IMR-90 (cell line): ENCODE data around the gene YWHAG. TPM values are rescaled to one million over a fixed set of nuclear protein-coding genes. Genes with fewer than 3 reads are reported as not detected.
A peak's percentile ranks its signal among the peaks of the same experiment; 100 is the strongest.

Source experiments
- ATAC-seq: fragments of 200-7000 bp; cut with Tn5 transposase; 2 replicates; pipeline ENCODE4 v1.9.1; 2020; ENCODE audit warnings: low read depth, mild to moderate bottlenecking, moderate library complexity
- Bru-seq: library from RNA; stranded (reverse); fragments of 400-500 nt; gene quantifications from one replicate; lab custom pipeline; 2021; lab: Mats Ljungman, UMichigan
- BruChase-seq, 2 experiments: library from RNA; stranded (reverse); fragments of 400-500 nt; gene quantifications; one replicate each; lab custom pipeline; 2021; lab: Mats Ljungman, UMichigan
- BruUV-seq: library from RNA; stranded (reverse); fragments of 400-500 nt; replicated peaks from 2 replicates; lab custom pipeline; 2021; lab: Mats Ljungman, UMichigan
- CTCF ChIA-PET: fragments of 300-600 bp; formaldehyde crosslinking; extraction: SDS; loops from one replicate; lab custom pipeline; 2021; ENCODE audit warnings: antibody characterized with exemption; lab: Yijun Ruan, JAX
- POLR2A ChIA-PET: fragments of 300-600 bp; sonication (Branson Sonifier 250); formaldehyde crosslinking; loops from one replicate; lab custom pipeline; 2022; ENCODE audit warnings: antibody characterized with exemption; ENCODE audit not compliant: unreplicated experiment; lab: Charles Lee
- DNase-seq: peaks from one replicate; pipeline ENCODE4 v3.0.0; 2013
- H2AFZ ChIP-seq: replicated peaks from 2 replicates; pipeline ENCODE3; 2013; ENCODE audit warnings: low read length, mild to moderate bottlenecking; ENCODE audit not compliant: poor library complexity
- H2AK5ac ChIP-seq: 2 replicates; pipeline ENCODE4 v1.6.1; 2013; ENCODE audit warnings: low read depth, low read length, inconsistent platforms
- H2AK9ac ChIP-seq: replicated peaks from 2 replicates; pipeline ENCODE3; 2013; ENCODE audit warnings: mild to moderate bottlenecking, low read depth, low read length, moderate library complexity; ENCODE audit not compliant: poor library complexity
- H2BK120ac ChIP-seq: 2 replicates; pipeline ENCODE4 v1.6.1; 2013; ENCODE audit warnings: low read depth, low read length, inconsistent platforms
- H2BK15ac ChIP-seq: 3 replicates; pipeline ENCODE4 v1.6.1; 2013; ENCODE audit warnings: low read depth, low read length, inconsistent platforms
- H2BK20ac ChIP-seq: 2 replicates; pipeline ENCODE4 v1.6.1; 2013; ENCODE audit warnings: low read depth, mild to moderate bottlenecking, inconsistent platforms, low read length, moderate library complexity
- H2BK5ac ChIP-seq: 2 replicates; pipeline ENCODE4 v1.6.1; 2013; ENCODE audit warnings: mild to moderate bottlenecking, low read depth, low read length, inconsistent platforms; ENCODE audit not compliant: poor library complexity, severe bottlenecking
- H3K14ac ChIP-seq: replicated peaks from 2 replicates; pipeline ENCODE4 v1.6.1; 2013; ENCODE audit warnings: low read depth, low read length, inconsistent platforms
- H3K18ac ChIP-seq: 2 replicates; pipeline ENCODE4 v1.6.1; 2013; ENCODE audit warnings: low read depth, low read length, control low read depth
- H3K23ac ChIP-seq: 2 replicates; pipeline ENCODE4 v1.6.1; 2013; ENCODE audit warnings: low read depth, low read length, inconsistent platforms
- H3K27ac ChIP-seq: 2 replicates; pipeline ENCODE4 v1.5.1; 2013; ENCODE audit warnings: mild to moderate bottlenecking, control low read depth, low read length; ENCODE audit not compliant: insufficient read depth
- H3K27me3 ChIP-seq: 2 replicates; pipeline ENCODE4 v1.6.1; 2013; ENCODE audit warnings: low read length; ENCODE audit not compliant: control insufficient read depth, insufficient read depth
- H3K36me3 ChIP-seq: 2 replicates; pipeline ENCODE4 v1.6.1; 2013; ENCODE audit warnings: low read length, mixed read lengths; ENCODE audit not compliant: control insufficient read depth, insufficient read depth
- H3K4ac ChIP-seq: 2 replicates; pipeline ENCODE4 v1.6.1; 2013; ENCODE audit warnings: low read depth, low read length, inconsistent platforms
- H3K4me1 ChIP-seq: 2 replicates; pipeline ENCODE4 v1.6.1; 2013; ENCODE audit warnings: low read length, mixed read lengths; ENCODE audit not compliant: control insufficient read depth, insufficient read depth
- H3K4me2 ChIP-seq: 2 replicates; pipeline ENCODE4 v1.6.1; 2013; ENCODE audit warnings: low read depth, mild to moderate bottlenecking, control low read depth, low read length, moderate library complexity
- H3K4me3 ChIP-seq: 2 replicates; pipeline ENCODE4 v1.5.1; 2013; ENCODE audit warnings: low read depth, mild to moderate bottlenecking, control low read depth, low read length, moderate library complexity; ENCODE audit not compliant: insufficient read depth
- H3K56ac ChIP-seq: 2 replicates; pipeline ENCODE4 v1.6.1; 2013; ENCODE audit warnings: low read length, inconsistent platforms; ENCODE audit not compliant: insufficient read depth; ENCODE audit errors: extremely low read depth
- H3K79me1 ChIP-seq, 2 experiments: 2 replicates each; pipeline ENCODE4 v1.6.1; 2013; ENCODE audit warnings: low read length in 2 of 2, inconsistent platforms in 1 of 2, low read depth in 1 of 2
- H3K9ac ChIP-seq: 2 replicates; pipeline ENCODE4 v1.6.1; 2013; ENCODE audit warnings: low read depth, low read length, control low read depth
- H3K9me1 ChIP-seq: 2 replicates; pipeline ENCODE4 v1.6.1; 2013; ENCODE audit warnings: low read length, inconsistent platforms; ENCODE audit not compliant: insufficient read depth
- H3K9me3 ChIP-seq: 2 replicates; pipeline ENCODE4 v1.6.1; 2013; ENCODE audit warnings: low read length; ENCODE audit not compliant: control insufficient read depth, insufficient read depth
- H4K20me1 ChIP-seq: 2 replicates; pipeline ENCODE4 v1.6.1; 2013; ENCODE audit warnings: low read length, inconsistent platforms; ENCODE audit not compliant: insufficient read depth
- H4K5ac ChIP-seq: 2 replicates; pipeline ENCODE4 v1.6.1; 2013; ENCODE audit warnings: mild to moderate bottlenecking, low read depth, low read length, control low read depth
- H4K8ac ChIP-seq, 2 experiments: 2 replicates each; pipeline ENCODE4 v1.6.1; 2013; ENCODE audit warnings: low read depth in 2 of 2, low read length in 2 of 2, control low read depth in 1 of 2, inconsistent platforms in 1 of 2
- H4K91ac ChIP-seq: 2 replicates; pipeline ENCODE4 v1.6.1; 2013; ENCODE audit warnings: low read depth, low read length, inconsistent platforms; ENCODE audit not compliant: insufficient read depth
- CEBPB ChIP-seq: IDR thresholded peaks from 2 replicates; pipeline ENCODE4 v1.6.1; 2012; ENCODE audit warnings: low read depth, low read length, improper control_type of control experiment
- CHD1 ChIP-seq: IDR thresholded peaks from 2 replicates; pipeline ENCODE4 v1.6.1; 2012; ENCODE audit warnings: low read depth, low read length, improper control_type of control experiment
- FOS ChIP-seq: fragments of 150-350 bp; IDR thresholded peaks from 2 replicates; pipeline ENCODE4 v1.6.1; 2016; ENCODE audit warnings: low read depth, low read length
- MAFK ChIP-seq: IDR thresholded peaks from 2 replicates; pipeline ENCODE4 v1.6.1; 2012; ENCODE audit warnings: low read depth, low read length, improper control_type of control experiment
- MAZ ChIP-seq: IDR thresholded peaks from 2 replicates; pipeline ENCODE4 v1.6.1; 2012; ENCODE audit warnings: low read depth, mild to moderate bottlenecking, low read length, improper control_type of control experiment, moderate library complexity, borderline replicate concordance
- NFE2L2 ChIP-seq: fragments of 150-350 bp; IDR thresholded peaks from 2 replicates; pipeline ENCODE4 v1.6.1; 2016; ENCODE audit warnings: low read depth, mild to moderate bottlenecking, low read length
- POLR2A ChIP-seq: IDR thresholded peaks from 2 replicates; pipeline ENCODE4 v1.6.1; 2012; ENCODE audit warnings: mild to moderate bottlenecking, low read depth, low read length
- RAD21 ChIP-seq: IDR thresholded peaks from 2 replicates; pipeline ENCODE4 v1.6.1; 2012; ENCODE audit warnings: low read length, improper control_type of control experiment
- RCOR1 ChIP-seq: IDR thresholded peaks from 2 replicates; pipeline ENCODE4 v1.6.1; 2012; ENCODE audit warnings: mild to moderate bottlenecking, low read length, improper control_type of control experiment; ENCODE audit not compliant: insufficient replicate concordance
- RFX5 ChIP-seq: IDR thresholded peaks from 2 replicates; pipeline ENCODE4 v1.8.0; 2012; ENCODE audit warnings: low read depth, mild to moderate bottlenecking, low read length, moderate library complexity
- SMC3 ChIP-seq: fragments of 150-350 bp; IDR thresholded peaks from 2 replicates; pipeline ENCODE4 v1.6.1; 2016; ENCODE audit warnings: low read depth, mild to moderate bottlenecking, antibody characterized with exemption, low read length, moderate library complexity
- USF2 ChIP-seq: fragments of 150-350 bp; IDR thresholded peaks from 2 replicates; pipeline ENCODE4 v1.6.1; 2017; ENCODE audit warnings: mild to moderate bottlenecking, antibody characterized with exemption, low read length, low read depth
- WGBS, 2 experiments: methylation state at CpG; one replicate each; pipeline versions ENCODE4 v1.1.5 to v1.1.7; 2013; ENCODE audit warnings: missing lambda C conversion rate in 2 of 2; ENCODE audit not compliant: insufficient read length in 1 of 2; ENCODE audit errors: extremely low coverage in 2 of 2; 5-methylcytosine and 5-hydroxymethylcytosine counted together
- dilution Hi-C: fragments of 300-500 bp; cut with HindIII; formaldehyde crosslinking; loops from one replicate; pipeline ENCODE4 v1.14.3; 2018; ENCODE audit warnings: low sequenced_read_pairs; ENCODE audit not compliant: unreplicated experiment
- in situ Hi-C: fragments of 300-500 bp; cut with MboI; formaldehyde crosslinking; loops from 3 replicates; pipeline ENCODE4 v1.14.3; 2019; ENCODE audit warnings: low sequenced_read_pairs, inconsistent platforms, mixed read lengths
- intact Hi-C: fragments of 100-400 bp; cut with micrococcal nuclease; formaldehyde crosslinking; loops from 2 replicates; pipeline ENCODE4 v1.10.0; 2022
- long read RNA-seq: library from polyadenylated mRNA; unstranded; transcript quantifications from one replicate; pipeline ENCODE4 v2.0.0, GENCODE V29; 2021; ENCODE audit not compliant: unreplicated experiment
- polyA plus RNA-seq, 3 experiments: library from polyadenylated mRNA; depleted of rRNA; stranded (reverse); fragments of >200 nt; gene quantifications; 2 replicates each; pipeline ENCODE4 v1.2.3, GENCODE V29; 2012; ENCODE audit warnings: low replicate concordance in 1 of 3
- total RNA-seq: library from RNA; depleted of rRNA; stranded (reverse); fragments of >200 nt; gene quantifications from 2 replicates; pipeline ENCODE4 v1.2.3, GENCODE V29; 2012; rRNA removed
- TF ChIP-seq, protein P1 (sequence below): conservative IDR thresholded peaks from 2 replicates; pipeline ENCODE4 v1.5.1; 2012; ENCODE audit warnings: mild to moderate bottlenecking, low read depth, low read length, improper control_type of control experiment

The YWHAG gene
- 40.1 and 58.6 TPM in 2 replicates for total RNA-seq
- 56.9 and 64.9 TPM in 2 replicates for polyA plus RNA-seq (2012; rRNA removed)
- polyA plus RNA-seq (2012; cell fraction: cytosol; rRNA removed): 26.6 and 33.4 TPM in 2 replicates
- 15.8 and 33.2 TPM in 2 replicates for polyA plus RNA-seq (2012; cell fraction: nucleus; rRNA removed; ENCODE audit: low replicate concordance)
- Bru-seq, nascent RNA: percentile 97 among the genes with signal in this experiment
- BruChase-seq, experiment 1, labeled RNA remaining after a 6-hour chase: percentile 98 among the genes with signal in this experiment
- percentile 98 among the genes with signal in this experiment for BruChase-seq, experiment 2, labeled RNA remaining after a 2-hour chase
- long read RNA-seq, partial matches to known transcripts: 0 of 48 reads
- long read RNA-seq, other reads (novel, unspliced or antisense): 48 of 48 reads

DNA sequence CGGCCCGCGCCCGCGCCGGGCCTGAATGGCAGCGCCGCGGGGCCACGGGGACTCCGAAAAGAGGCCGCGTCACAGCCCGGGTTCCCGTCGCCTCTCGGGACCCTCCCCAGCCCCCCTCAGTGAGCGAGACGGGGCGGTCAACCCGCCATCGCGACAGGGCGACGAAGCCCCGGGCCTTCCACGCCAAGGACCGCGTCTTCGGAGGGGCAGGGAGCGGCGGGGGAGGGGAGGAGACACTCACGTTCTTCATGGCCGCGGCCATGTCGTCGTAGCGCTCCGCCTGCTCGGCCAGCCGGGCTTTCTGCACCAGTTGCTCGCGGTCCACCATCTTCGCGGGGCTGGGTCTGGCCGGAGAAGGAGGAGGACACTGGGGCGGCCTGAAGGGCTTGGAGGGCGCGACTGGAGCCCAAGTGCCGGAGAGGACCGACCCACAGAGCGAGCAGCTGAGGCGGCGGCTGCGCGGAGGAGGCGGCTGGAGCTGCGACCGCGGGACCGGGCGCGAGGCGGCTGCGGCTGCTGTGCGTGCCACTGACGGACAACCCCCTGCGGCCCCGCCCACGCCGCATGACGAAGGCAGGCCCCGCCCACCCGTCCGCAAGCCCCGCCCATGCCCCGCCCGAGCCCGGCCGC is at the start of gene YWHAG:
YWHAG (minus strand) TSS at position 511 of the 630 bp plus-strand sequence; CDS start at position 328, 183 bp downstream.
- H2AK9ac ChIP-seq: peak within 1 kb of the TSS; percentile 100
- H2BK120ac ChIP-seq: peak within 1 kb of the TSS; percentile 100
- peak within 1 kb of the TSS; percentile 99 for H3K27ac ChIP-seq
- H3K56ac ChIP-seq: peak within 1 kb of the TSS; percentile 86
- H3K18ac ChIP-seq: peak within 1 kb of the TSS; percentile 93
- H3K36me3 ChIP-seq: peaks cover 10% of the 10 kb centered on the region
- intact Hi-C loops: loop anchor here (5.0 kb wide), 1 partner anchor 41 kb away; no protein-coding TSS in a partner anchor
- peak within 1 kb of the TSS; percentile 96 for H2BK20ac ChIP-seq
- peak within 1 kb of the TSS; percentile 99 for H2AFZ ChIP-seq
- peak within 1 kb of the TSS; percentile 100 for H2BK5ac ChIP-seq
- peak within 1 kb of the TSS; percentile 99; the same call in 2 of the 3 replicates for H2BK15ac ChIP-seq
- peak within 1 kb of the TSS; percentile 98 for H3K4me3 ChIP-seq
- in situ Hi-C loops: no loop called here
- H3K27me3 ChIP-seq: no peaks in the 10 kb centered on the region
- H3K23ac ChIP-seq: peak within 1 kb of the TSS; percentile 99
- no peaks in the 10 kb centered on the region for H3K9me3 ChIP-seq
- ChIA-PET POLR2A (interaction anchor here (0.7 kb wide), 1 partner anchor 66 kb away, joined by 3 read pairs; no protein-coding TSS in a partner anchor), CTCF (no interaction called here)
- H4K8ac ChIP-seq: peak within 1 kb of the TSS; percentile 96 to 99
- peak within 1 kb of the TSS; percentile 95 for H3K9ac ChIP-seq
- dilution Hi-C loops: no loop called here
- H3K4me2 ChIP-seq: peak within 1 kb of the TSS; percentile 96
- H4K5ac ChIP-seq: peak within 1 kb of the TSS; percentile 93
- peaks cover 8% of the 10 kb centered on the region for H3K9me1 ChIP-seq
- WGBS, 2 experiments: 0% methylated on average over 14 of the region's 80 CpGs; no CpG with 5 or more reads in 1 of the 2 experiments
- DNase-seq (peak; percentile 85), ATAC-seq (peak; percentile 77)
- H3K14ac ChIP-seq: peak within 1 kb of the TSS; percentile 99
- peak within 1 kb of the TSS; percentile 97 for H2AK5ac ChIP-seq
- no TSS peak for BruUV-seq
- peaks cover 52% of the 10 kb centered on the region for H4K20me1 ChIP-seq
- peaks cover 8% of the 10 kb centered on the region for H3K4me1 ChIP-seq
- H3K79me1 ChIP-seq: peaks cover 0 to 14% of the 10 kb centered on the region in 2 experiments; a peak in 2 of 4 replicates
- H4K91ac ChIP-seq: peak within 1 kb of the TSS; percentile 99
- H3K4ac ChIP-seq: peak within 1 kb of the TSS; percentile 99
- TF ChIP-seq RAD21 (no peak), NFE2L2 (no peak), RFX5 (no peak), CHD1 (no peak), MAZ (no peak), FOS (no peak), USF2 (0 out of 2 replicates have a peak, but pooled peaks have one; percentile 1), POLR2A (peak; percentile 98), SMC3 (no peak; the same call in 1 of the 2 replicates), RCOR1 (no peak), MAFK (no peak), CEBPB (no peak)
- TF ChIP-seq, protein P1, sequence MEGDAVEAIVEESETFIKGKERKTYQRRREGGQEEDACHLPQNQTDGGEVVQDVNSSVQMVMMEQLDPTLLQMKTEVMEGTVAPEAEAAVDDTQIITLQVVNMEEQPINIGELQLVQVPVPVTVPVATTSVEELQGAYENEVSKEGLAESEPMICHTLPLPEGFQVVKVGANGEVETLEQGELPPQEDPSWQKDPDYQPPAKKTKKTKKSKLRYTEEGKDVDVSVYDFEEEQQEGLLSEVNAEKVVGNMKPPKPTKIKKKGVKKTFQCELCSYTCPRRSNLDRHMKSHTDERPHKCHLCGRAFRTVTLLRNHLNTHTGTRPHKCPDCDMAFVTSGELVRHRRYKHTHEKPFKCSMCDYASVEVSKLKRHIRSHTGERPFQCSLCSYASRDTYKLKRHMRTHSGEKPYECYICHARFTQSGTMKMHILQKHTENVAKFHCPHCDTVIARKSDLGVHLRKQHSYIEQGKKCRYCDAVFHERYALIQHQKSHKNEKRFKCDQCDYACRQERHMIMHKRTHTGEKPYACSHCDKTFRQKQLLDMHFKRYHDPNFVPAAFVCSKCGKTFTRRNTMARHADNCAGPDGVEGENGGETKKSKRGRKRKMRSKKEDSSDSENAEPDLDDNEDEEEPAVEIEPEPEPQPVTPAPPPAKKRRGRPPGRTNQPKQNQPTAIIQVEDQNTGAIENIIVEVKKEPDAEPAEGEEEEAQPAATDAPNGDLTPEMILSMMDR: no peak
